ENCODE measurements around the gene TFCP2L1. TPM values are rescaled to one million over a fixed set of nuclear protein-coding genes. Genes with fewer than 3 reads are reported as not detected.

The TFCP2L1 gene
- total RNA-seq, 2 donors from 2014 or later = 1.1 to 3.4 TPM

DNA sequence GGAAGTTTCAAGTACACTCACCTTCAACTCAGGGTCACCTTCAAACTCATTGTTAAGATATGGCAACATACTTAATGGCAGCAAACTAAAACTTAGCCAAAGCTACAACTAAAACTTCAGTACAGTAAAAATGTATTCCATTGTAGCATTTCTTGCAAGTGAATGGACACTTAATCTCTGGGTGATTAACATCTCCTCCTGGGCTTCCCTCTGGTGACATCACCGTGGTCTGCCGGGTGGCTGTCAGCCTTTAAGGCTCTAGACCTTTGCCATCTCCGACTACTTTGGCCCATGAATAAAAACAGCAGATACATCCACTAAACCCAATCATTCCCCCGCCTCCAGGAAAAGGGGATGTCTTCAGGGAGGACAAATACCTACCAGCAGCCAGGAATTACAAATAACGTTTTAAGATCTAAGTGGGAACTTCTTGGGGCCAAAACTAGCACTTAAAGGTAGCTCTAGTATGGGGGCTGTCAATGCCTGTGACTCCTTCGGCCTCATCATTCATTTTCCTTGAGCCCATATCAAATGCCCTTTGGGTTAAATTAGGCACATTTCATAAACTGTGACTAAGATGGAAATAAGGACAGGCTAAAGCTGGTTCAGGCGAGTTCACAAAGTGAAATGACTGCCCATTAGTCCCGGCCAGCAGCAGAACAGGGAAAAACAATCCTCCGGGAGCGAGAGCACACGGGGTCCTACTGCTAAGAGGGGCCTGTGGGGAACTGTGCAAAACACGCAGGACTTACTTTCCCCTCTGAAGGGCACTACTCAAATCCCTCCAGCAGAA lies 1.1 kb downstream of the TFCP2L1 start:
- H3K27ac ChIP-seq = no peak overlapping the region
- H3K36me3 ChIP-seq = no peaks in the 10 kb centered on the region
- peaks cover 2 to 17% of the 10 kb centered on the region in 2 donors for H3K4me1 ChIP-seq (ENCODE audit: control insufficient read depth in 1 of 2, low read depth in 2 of 2)
- H3K4me3 ChIP-seq = peak overlapping the region; percentile 60
- H3K9me3 ChIP-seq = no peaks in the 10 kb centered on the region
- no peak for DNase-seq (ENCODE audit: low spot score)
- H3K27me3 ChIP-seq (replicated peaks; ENCODE audit: insufficient read depth) = peaks cover 5% of the 10 kb centered on the region
- TF ChIP-seq, protein P1, sequence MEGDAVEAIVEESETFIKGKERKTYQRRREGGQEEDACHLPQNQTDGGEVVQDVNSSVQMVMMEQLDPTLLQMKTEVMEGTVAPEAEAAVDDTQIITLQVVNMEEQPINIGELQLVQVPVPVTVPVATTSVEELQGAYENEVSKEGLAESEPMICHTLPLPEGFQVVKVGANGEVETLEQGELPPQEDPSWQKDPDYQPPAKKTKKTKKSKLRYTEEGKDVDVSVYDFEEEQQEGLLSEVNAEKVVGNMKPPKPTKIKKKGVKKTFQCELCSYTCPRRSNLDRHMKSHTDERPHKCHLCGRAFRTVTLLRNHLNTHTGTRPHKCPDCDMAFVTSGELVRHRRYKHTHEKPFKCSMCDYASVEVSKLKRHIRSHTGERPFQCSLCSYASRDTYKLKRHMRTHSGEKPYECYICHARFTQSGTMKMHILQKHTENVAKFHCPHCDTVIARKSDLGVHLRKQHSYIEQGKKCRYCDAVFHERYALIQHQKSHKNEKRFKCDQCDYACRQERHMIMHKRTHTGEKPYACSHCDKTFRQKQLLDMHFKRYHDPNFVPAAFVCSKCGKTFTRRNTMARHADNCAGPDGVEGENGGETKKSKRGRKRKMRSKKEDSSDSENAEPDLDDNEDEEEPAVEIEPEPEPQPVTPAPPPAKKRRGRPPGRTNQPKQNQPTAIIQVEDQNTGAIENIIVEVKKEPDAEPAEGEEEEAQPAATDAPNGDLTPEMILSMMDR (IDR thresholded peaks at IDR 0.05) = no peak
- ATAC-seq (ENCODE audit: insufficient number of reproducible peaks, low FRiP score, low read depth) = no peak

DNA sequence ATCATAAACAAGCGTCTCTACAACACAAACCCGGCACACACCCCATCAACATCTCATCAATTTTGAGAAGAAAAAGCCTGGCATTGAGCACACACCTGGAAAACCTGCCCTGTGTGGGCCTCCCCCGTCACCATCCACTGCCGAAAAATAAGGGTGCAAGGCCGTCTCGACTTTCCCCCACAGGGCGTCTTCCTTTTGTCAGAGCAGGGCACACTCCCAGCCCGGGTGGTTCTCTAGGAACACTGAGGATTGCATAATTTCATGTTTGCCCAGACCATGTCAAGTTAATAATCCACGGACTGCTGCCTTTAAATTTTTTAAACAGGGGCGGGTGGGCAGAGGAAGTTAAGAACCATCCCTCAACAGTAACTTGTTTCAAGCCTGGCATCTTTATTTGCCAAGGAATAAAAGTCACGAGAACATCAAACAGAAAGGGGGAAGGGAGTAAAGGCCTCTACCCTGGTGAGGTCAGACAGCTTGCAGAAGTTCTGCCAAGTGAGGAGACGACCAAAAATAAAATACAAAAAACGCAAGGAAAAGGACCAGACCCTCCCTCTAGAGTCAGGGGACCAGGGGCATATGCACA lies 2.1 kb downstream of the TFCP2L1 start:
- Histone ChIP-seq H3K4me3 (no peak overlapping the region), H3K27ac (no peak overlapping the region), H3K27me3 (replicated peaks; ENCODE audit: insufficient read depth) (peaks cover 5% of the 10 kb centered on the region), H3K4me1 (ENCODE audit: control insufficient read depth in 1 of 2, low read depth in 2 of 2) (peaks cover 2 to 17% of the 10 kb centered on the region in 2 donors), H3K36me3 (no peaks in the 10 kb centered on the region), H3K9me3 (no peaks in the 10 kb centered on the region)
- DNase-seq (ENCODE audit: low spot score) (no peak), ATAC-seq (ENCODE audit: insufficient number of reproducible peaks, low FRiP score, low read depth) (no peak)
- TF ChIP-seq, protein P1 (IDR thresholded peaks at IDR 0.05) = no peak

GRCh38 chr2:121281694-121282093 lies 3.3 kb downstream of the TFCP2L1 start:
- H3K27ac ChIP-seq = no peak overlapping the region
- no peak for DNase-seq (ENCODE audit: low spot score)
- H3K36me3 ChIP-seq = no peaks in the 10 kb centered on the region
- peaks cover 5% of the 10 kb centered on the region for H3K27me3 ChIP-seq (replicated peaks; ENCODE audit: insufficient read depth)
- ATAC-seq (ENCODE audit: insufficient number of reproducible peaks, low FRiP score, low read depth) = no peak
- peaks cover 2 to 17% of the 10 kb centered on the region in 2 donors for H3K4me1 ChIP-seq (ENCODE audit: control insufficient read depth in 1 of 2, low read depth in 2 of 2)
- TF ChIP-seq, protein P1 (IDR thresholded peaks at IDR 0.05) = no peak
- no peak overlapping the region for H3K4me3 ChIP-seq
- no peaks in the 10 kb centered on the region for H3K9me3 ChIP-seq

DNA sequence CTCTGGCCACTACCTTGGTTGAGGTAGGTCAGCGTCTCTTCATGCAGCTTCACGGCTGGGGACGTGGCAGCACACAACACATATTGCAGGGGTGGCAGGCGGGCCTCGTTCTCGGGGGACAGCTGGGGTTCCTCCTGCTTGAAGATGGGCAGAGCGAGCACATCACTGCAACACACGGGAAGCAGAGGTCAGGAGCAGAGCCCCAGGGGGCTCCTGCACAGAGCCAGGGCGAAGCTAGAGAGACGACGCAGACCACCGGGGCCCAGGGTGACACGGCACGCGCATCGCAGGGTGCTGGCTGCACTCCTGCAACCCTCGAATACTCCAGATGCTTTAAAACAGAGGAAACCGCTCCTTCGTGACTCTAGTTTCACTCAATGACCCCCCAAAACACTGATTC lies 3.9 kb downstream of the TFCP2L1 start:
- ATAC-seq (ENCODE audit: insufficient number of reproducible peaks, low FRiP score, low read depth) = no peak
- H3K36me3 ChIP-seq = no peaks in the 10 kb centered on the region
- H3K4me3 ChIP-seq = no peak overlapping the region
- no peak overlapping the region for H3K27ac ChIP-seq
- H3K9me3 ChIP-seq = no peaks in the 10 kb centered on the region
- H3K27me3 ChIP-seq (replicated peaks; ENCODE audit: insufficient read depth) = peaks cover 5% of the 10 kb centered on the region
- TF ChIP-seq, protein P1 (IDR thresholded peaks at IDR 0.05) = no peak
- H3K4me1 ChIP-seq (ENCODE audit: control insufficient read depth in 1 of 2, low read depth in 2 of 2) = peaks cover 2 to 17% of the 10 kb centered on the region in 2 donors
- no peak for DNase-seq (ENCODE audit: low spot score)

DNA sequence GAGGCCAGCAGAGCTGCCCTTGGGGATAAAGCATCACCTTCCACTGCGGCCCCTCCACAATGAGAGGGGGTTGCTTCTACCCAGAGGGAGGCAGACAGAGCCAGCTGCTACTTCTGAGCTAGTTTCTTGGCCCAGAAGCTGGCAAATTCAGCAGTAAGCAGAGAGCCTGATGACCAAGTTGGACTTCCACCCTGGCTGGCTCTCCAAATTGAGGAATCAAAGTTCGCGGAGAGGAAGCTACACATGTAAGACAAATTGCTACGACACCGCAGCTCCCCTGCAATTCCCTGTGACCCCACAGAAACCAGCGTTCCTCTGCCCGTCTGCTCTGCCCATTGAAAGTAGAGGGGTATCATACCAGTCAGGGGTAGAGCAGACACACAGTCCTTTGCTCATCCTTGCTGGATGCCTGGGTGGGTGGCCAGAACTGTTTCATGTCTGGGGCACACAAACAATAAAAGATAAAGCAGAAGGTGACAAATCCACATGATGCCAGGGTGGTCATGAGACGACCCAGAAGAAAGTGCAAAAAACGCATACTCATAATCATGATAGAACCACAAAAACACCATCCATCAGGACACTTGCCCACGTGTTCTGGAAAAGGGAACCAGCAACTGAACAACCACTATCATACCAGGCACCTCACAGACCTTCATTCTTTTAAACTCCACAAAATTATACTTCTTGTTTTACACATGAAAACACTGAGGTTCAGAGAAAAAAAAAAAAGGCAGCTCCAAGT lies 5.4 kb downstream of the TFCP2L1 start:
- Histone ChIP-seq H3K4me1 (ENCODE audit: control insufficient read depth in 1 of 2, low read depth in 2 of 2) (peaks cover 2 to 8% of the 10 kb centered on the region in 2 donors), H3K9me3 (no peaks in the 10 kb centered on the region), H3K36me3 (no peaks in the 10 kb centered on the region), H3K27ac (no peak overlapping the region), H3K4me3 (no peak overlapping the region), H3K27me3 (replicated peaks; ENCODE audit: insufficient read depth) (peaks cover 4% of the 10 kb centered on the region)
- DNase-seq (ENCODE audit: low spot score) (no peak), ATAC-seq (ENCODE audit: insufficient number of reproducible peaks, low FRiP score, low read depth) (no peak)
- TF ChIP-seq, protein P1 (IDR thresholded peaks at IDR 0.05) = no peak

All from thoracic aorta (tissue), 2 donors.